K562 (cell line): ENCODE data around the gene PIH1D1. TPM values are rescaled to one million over a fixed set of nuclear protein-coding genes. Genes with fewer than 3 reads are reported as not detected.

Source experiments
- BDP1 ChIP-seq: IDR thresholded peaks from 3 replicates; pipeline ENCODE4 v1.6.1; 2011; ENCODE audit not compliant: insufficient read length, insufficient read depth
- EHMT2 ChIP-seq: fragments of 450-650 bp; IDR thresholded peaks from 2 replicates; pipeline ENCODE4 v1.6.1; 2018; ENCODE audit warnings: antibody characterized with exemption
- GTF2F1 ChIP-seq: IDR thresholded peaks from 2 replicates; pipeline ENCODE4 v1.6.1; 2011; ENCODE audit warnings: low read depth, low read length, improper control_type of control experiment
- ZBTB33 ChIP-seq: sonication (generic); formaldehyde crosslinking; IDR thresholded peaks from 2 replicates; pipeline ENCODE4 v1.8.1; 2023; ENCODE audit warnings: mild to moderate bottlenecking, missing genetic modification reagents
- ZNF592 ChIP-seq: fragments of 450-650 bp; IDR thresholded peaks from 2 replicates; pipeline ENCODE4 v1.6.1; 2017; ENCODE audit warnings: antibody characterized with exemption, mild to moderate bottlenecking
- polyA plus RNA-seq, 8 experiments: library from polyadenylated mRNA; depleted of rRNA in 4 of 8; stranded (reverse) in 5 of 8; unstranded in 3 of 8; fragments of >200 nt; fragmentation: Nextera tagmentation in 2 of 8; fragmentation: Illumina TruSeq in 1 of 8; extraction: Ambion mirVana in 2 of 8; extraction: Trizol in 1 of 8; gene quantifications; 2 replicates each; pipeline versions ENCODE4 v1.2.1 to v1.2.3, GENCODE V29; 2011 to 2014; ENCODE audit warnings: inconsistent platforms in 1 of 8, missing spikeins in 1 of 8
- total RNA-seq, 7 experiments: library from RNA; depleted of rRNA in 6 of 7; stranded (reverse); fragments of >200 nt in 6 of 7; fragmentation: Illumina TruSeq in 2 of 7; extraction: Trizol in 2 of 7; gene quantifications; 2 replicates each; pipeline versions ENCODE4 v1.2.1 to v1.2.3, GENCODE V29; 2011 to 2021; ENCODE audit warnings: low replicate concordance in 1 of 7

Gene PIH1D1
- total and polyA plus RNA-seq, 9 of the 15 experiments (the other 6 are each of a cell fraction or from before 2014, with no cell fraction given), result 26.5 to 224 (median 137) TPM

GRCh38 chr19:49430172-49430677, 21.4 kb downstream of the PIH1D1 start (continued):
- TF ChIP-seq ZNF592, result no peak
- no peak for TF ChIP-seq EHMT2
- no peak for TF ChIP-seq GTF2F1
- no peak for TF ChIP-seq ZBTB33 (CRISPR knock-in tag)
- TF ChIP-seq BDP1, result no peak
